Activated naive CD4-positive, alpha-beta T cell treated with anti-CD3 and anti-CD28 coated beads, Interleukin-2, amount 10 ng/mL, durations not matched to agents 7 days and 5 days (primary cell): ENCODE data around the gene MBOAT2.
"Not testable (repeated sequence)": the region's sequence is repeated elsewhere in the genome, so short reads cannot be mapped to it uniquely, and the experiment has no call there.

Experiments used
- CTCF ChIA-PET: fragments of 350-600 bp; sonication (Branson Sonifier 250); formaldehyde crosslinking; loops from one replicate; lab custom pipeline; 2021; ENCODE audit warnings: antibody characterized with exemption; lab: Charles Lee
- DNase-seq: peaks from one replicate; pipeline ENCODE4 v3.0.0-alpha.2; 2020
- H3K27ac Mint-ChIP-seq: one replicate; pipeline ENCODE4 v1.8.0; 2021; ENCODE audit warnings: mild to moderate bottlenecking, moderate library complexity, mixed read lengths
- H3K27me3 Mint-ChIP-seq: one replicate; pipeline ENCODE4 v1.8.0; 2021; ENCODE audit warnings: mild to moderate bottlenecking, mixed read lengths
- H3K36me3 Mint-ChIP-seq: one replicate; pipeline ENCODE4 v1.8.0; 2021; ENCODE audit warnings: mixed read lengths
- H3K4me1 Mint-ChIP-seq: one replicate; pipeline ENCODE4 v1.8.0; 2021; ENCODE audit warnings: mixed read lengths
- H3K4me3 Mint-ChIP-seq: one replicate; pipeline ENCODE4 v1.8.0; 2021; ENCODE audit warnings: mild to moderate bottlenecking, moderate library complexity, mixed read lengths
- H3K9me3 Mint-ChIP-seq: one replicate; pipeline ENCODE4 v1.8.0; 2021; ENCODE audit warnings: mixed read lengths

The MBOAT2 gene

DNA sequence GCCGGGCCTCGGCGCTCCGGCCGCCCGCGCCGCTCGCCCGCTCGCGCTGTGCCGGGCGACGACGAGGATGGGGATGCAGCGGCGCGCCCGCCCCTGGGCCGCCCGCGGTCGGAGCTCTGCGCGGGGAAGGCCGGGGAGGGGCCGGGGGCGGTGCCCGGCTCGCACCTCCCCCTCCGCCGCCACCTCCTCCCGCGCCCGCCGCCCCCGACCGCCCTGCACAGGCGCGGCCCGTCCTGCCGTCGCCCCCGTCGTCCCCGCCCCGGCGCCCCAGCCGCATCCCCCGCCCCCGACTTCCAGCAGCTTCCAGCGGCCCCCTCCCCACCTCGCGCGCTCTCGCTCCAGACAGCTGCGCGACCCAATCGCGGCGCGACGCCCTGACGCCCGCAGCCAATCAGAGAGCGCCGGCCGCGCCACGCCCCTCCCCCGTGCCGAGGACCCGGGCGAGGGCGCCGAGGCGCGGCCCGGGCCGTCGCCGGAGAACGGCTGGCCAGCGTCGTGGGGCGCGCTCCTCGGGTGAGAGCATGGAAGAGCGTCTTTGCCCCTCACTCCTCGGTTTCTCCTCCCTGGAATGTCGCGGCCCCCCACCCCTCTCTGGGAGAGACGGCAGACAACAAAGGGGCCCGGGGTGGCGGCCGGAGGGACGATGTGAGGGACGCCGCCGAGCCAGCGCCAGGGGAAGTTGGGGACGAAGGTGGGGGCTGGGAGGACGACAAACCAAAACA lies at the start of gene MBOAT2:
MBOAT2 (minus strand) TSS at position 69 of the 722 bp plus-strand sequence. CDS start 70 bp downstream, outside the sequence.
- Mint-ChIP-seq H3K27me3 (peaks cover 18% of the 10 kb centered on the region), H3K27ac (no peak within 1 kb of the TSS)
- CTCF ChIA-PET, result no interaction called here

DNA sequence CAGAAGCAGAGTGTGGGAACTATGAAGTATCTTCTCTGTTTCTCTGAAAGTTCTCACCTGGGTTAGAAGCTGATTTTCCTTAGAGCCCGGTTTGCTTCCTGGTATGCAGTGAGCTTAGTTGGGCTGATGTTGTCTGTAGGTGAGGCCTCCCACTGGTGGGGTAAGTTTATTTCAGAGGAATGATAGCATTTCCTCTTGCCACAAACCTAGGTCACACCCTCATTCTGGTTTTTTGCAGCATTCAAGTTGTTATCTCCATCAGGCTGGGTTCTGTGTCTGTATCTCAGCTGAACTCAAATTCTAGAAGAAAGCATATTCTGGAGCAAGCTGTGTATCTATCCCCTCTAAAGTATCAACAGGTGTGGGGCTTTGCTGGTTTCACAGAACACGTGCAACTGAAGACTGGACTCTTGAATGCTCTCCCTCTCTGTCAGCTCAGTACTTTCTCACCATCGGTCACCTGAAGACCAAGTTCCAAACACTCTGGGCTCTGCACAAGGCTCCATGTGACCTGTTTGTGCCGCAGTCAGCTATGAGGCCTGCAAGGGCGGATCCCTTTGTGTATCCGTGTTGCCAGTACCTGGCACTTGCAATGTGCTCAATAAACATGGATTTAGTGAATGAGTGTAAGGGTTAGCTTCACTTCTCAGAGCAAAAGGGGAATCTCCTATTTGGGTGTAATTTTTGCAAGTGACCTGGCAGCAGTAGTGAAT lies 49.5 kb upstream of the MBOAT2 start:
- CTCF ChIA-PET, result interaction anchor here (0.7 kb wide), 1 partner anchor 914 kb away, joined by 3 read pairs; no protein-coding TSS in a partner anchor
- DNase-seq, result no peak
- peaks cover 4% of the 10 kb centered on the region for H3K27me3 Mint-ChIP-seq
- H3K9me3 Mint-ChIP-seq, result peaks cover 4% of the 10 kb centered on the region
- no peak overlapping the region for H3K27ac Mint-ChIP-seq
- no peak overlapping the region for H3K4me3 Mint-ChIP-seq
- no peaks in the 10 kb centered on the region for H3K36me3 Mint-ChIP-seq
- peaks cover 7% of the 10 kb centered on the region for H3K4me1 Mint-ChIP-seq

More for the DNA sequence above, at the start of gene MBOAT2:
- no peaks in the 10 kb centered on the region for H3K9me3 Mint-ChIP-seq
- peak within 1 kb of the TSS; percentile 74 for H3K4me3 Mint-ChIP-seq
- H3K36me3 Mint-ChIP-seq, result no peaks in the 10 kb centered on the region
- peak; percentile 86 for DNase-seq
- H3K4me1 Mint-ChIP-seq, result peaks cover 20% of the 10 kb centered on the region

DNA sequence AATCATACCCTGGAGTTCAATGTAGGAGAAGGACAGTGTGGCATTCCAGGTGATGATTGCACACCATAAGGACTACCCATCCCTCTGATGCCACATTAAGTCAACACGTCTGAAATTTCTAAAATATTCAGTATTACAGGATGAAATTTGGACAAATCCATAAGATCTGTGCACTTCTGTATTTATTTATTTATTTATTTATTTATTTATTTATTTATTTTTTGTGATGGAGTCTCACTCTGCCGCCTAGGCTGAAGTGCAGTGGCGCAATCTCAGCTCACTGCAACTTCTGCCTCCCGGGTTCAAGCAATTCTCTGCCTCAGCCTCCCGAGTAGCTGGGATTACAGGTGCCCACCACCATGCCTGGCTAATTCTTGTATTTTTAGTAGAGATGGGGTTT lies 48.0 kb upstream of the MBOAT2 start:
- DNase-seq, H3K36me3 Mint-ChIP-seq, H3K4me3 Mint-ChIP-seq, H3K27ac Mint-ChIP-seq, CTCF ChIA-PET, H3K4me1 Mint-ChIP-seq, H3K27me3 Mint-ChIP-seq, H3K9me3 Mint-ChIP-seq: not testable (repeated sequence)

GRCh38 chr2:9050122-9050809 lies 46.8 kb upstream of the MBOAT2 start:
- H3K36me3 Mint-ChIP-seq, result no peaks in the 10 kb centered on the region
- H3K4me3 Mint-ChIP-seq, result no peak overlapping the region
- CTCF ChIA-PET, result no interaction called here
- H3K4me1 Mint-ChIP-seq, result peaks cover 2% of the 10 kb centered on the region
- H3K9me3 Mint-ChIP-seq, result no peaks in the 10 kb centered on the region
- peaks cover 4% of the 10 kb centered on the region for H3K27me3 Mint-ChIP-seq
- no peak overlapping the region for H3K27ac Mint-ChIP-seq
- no peak for DNase-seq

GRCh38 chr2:9045595-9045994 lies 42.1 kb upstream of the MBOAT2 start:
- Mint-ChIP-seq H3K27me3 (no peaks in the 10 kb centered on the region), H3K27ac (no peak overlapping the region), H3K36me3 (no peaks in the 10 kb centered on the region), H3K4me3 (no peak overlapping the region), H3K4me1 (no peaks in the 10 kb centered on the region), H3K9me3 (no peaks in the 10 kb centered on the region)
- CTCF ChIA-PET, result no interaction called here
- DNase-seq, result no peak

DNA sequence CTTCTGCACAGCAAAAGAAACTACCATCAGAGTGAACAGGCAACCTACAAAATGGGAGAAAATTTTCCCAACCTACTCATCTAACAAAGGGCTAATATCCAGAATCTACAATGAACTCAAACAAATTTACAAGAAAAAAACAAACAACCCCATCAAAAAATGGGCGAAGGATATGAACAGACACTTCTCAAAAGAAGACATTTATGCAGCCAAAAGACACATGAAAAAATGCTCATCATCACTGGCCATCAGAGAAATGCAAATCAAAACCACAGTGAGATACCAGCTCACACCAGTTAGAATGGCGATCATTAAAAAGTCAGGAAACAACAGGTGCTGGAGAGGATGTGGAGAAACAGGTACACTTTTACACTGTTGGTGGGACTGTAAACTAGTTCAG lies 40.0 kb upstream of the MBOAT2 start:
- not testable (repeated sequence) for H3K27me3 Mint-ChIP-seq, H3K9me3 Mint-ChIP-seq

DNA sequence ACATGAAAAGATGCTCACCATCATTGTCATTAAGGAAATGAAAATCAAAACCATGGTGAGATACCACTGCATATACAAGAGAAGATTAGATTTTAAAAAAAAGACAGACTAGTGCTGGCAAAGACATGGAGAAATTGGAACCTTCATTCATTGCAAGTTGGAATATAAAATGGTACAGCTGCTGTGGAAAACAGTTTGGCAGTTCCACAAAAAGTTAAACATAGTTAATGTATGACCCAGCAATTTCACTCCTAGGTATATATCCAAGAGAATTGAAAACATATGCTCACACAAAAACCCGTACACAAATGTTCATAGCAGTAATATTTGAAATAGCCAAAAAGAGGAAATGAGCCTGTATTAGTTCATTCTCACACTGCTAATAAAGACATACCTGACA lies 33.7 kb upstream of the MBOAT2 start:
- no peak for DNase-seq
- Mint-ChIP-seq H3K36me3 (no peaks in the 10 kb centered on the region), H3K27ac (no peak overlapping the region), H3K27me3 (peaks cover 13% of the 10 kb centered on the region), H3K4me1 (peaks cover 17% of the 10 kb centered on the region), H3K4me3 (no peak overlapping the region), H3K9me3 (peaks cover 5% of the 10 kb centered on the region)
- CTCF ChIA-PET, result no interaction called here

More for the DNA sequence above, 40.0 kb upstream of the MBOAT2 start:
- DNase-seq, H3K4me1 Mint-ChIP-seq, H3K4me3 Mint-ChIP-seq, H3K27ac Mint-ChIP-seq, H3K36me3 Mint-ChIP-seq, CTCF ChIA-PET: not testable (repeated sequence)

- peaks cover 5% of the 10 kb centered on the region for H3K9me3 Mint-ChIP-seq
- H3K27ac Mint-ChIP-seq, result no peak overlapping the region
- no peaks in the 10 kb centered on the region for H3K36me3 Mint-ChIP-seq
- CTCF ChIA-PET, result no interaction called here
- peak; percentile 24 for DNase-seq
- peaks cover 17% of the 10 kb centered on the region for H3K27me3 Mint-ChIP-seq
- no peak overlapping the region for H3K4me3 Mint-ChIP-seq
- peaks cover 17% of the 10 kb centered on the region for H3K4me1 Mint-ChIP-seq
These were observed 30.1 kb upstream of the MBOAT2 start for GRCh38 chr2:9033385-9034168.

- Mint-ChIP-seq H3K36me3 (no peaks in the 10 kb centered on the region), H3K9me3 (no peaks in the 10 kb centered on the region), H3K4me3 (no peak overlapping the region), H3K4me1 (peaks cover 17% of the 10 kb centered on the region), H3K27me3 (peaks cover 20% of the 10 kb centered on the region), H3K27ac (no peak overlapping the region)
- DNase-seq, result no peak
- CTCF ChIA-PET, result no interaction called here
These were observed 29.2 kb upstream of the MBOAT2 start for GRCh38 chr2:9032536-9033255.

DNA sequence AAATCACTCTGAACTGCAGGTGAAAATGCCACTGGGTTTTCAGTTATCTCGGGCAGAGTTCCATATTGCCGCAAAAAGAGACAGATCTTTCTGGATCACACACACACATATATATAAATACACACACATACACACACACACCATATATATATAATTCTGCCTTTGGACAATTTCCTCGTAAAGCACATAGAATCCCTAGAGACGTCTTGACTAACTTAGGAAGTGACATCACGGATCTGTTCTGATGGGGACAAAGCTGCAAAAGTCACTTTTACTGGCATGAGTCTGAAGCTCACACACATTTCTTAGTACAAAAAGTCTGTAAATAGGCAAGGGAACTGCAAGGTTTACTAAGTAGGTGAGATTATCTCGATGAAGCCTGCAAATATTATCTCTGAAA lies 28.6 kb upstream of the MBOAT2 start:
- H3K27me3 Mint-ChIP-seq, result peaks cover 20% of the 10 kb centered on the region
- H3K4me1 Mint-ChIP-seq, result peaks cover 17% of the 10 kb centered on the region
- H3K27ac Mint-ChIP-seq, result no peak overlapping the region
- CTCF ChIA-PET, result no interaction called here
- no peak for DNase-seq
- H3K9me3 Mint-ChIP-seq, result no peaks in the 10 kb centered on the region
- no peaks in the 10 kb centered on the region for H3K36me3 Mint-ChIP-seq
- no peak overlapping the region for H3K4me3 Mint-ChIP-seq

- no peaks in the 10 kb centered on the region for H3K9me3 Mint-ChIP-seq
- CTCF ChIA-PET, result no interaction called here
- no peak overlapping the region for H3K27ac Mint-ChIP-seq
- no peaks in the 10 kb centered on the region for H3K36me3 Mint-ChIP-seq
- H3K4me1 Mint-ChIP-seq, result peaks cover 17% of the 10 kb centered on the region
- no peak for DNase-seq
- no peak overlapping the region for H3K4me3 Mint-ChIP-seq
- H3K27me3 Mint-ChIP-seq, result peaks cover 24% of the 10 kb centered on the region
These were observed 27.8 kb upstream of the MBOAT2 start for GRCh38 chr2:9031246-9031645.

DNA sequence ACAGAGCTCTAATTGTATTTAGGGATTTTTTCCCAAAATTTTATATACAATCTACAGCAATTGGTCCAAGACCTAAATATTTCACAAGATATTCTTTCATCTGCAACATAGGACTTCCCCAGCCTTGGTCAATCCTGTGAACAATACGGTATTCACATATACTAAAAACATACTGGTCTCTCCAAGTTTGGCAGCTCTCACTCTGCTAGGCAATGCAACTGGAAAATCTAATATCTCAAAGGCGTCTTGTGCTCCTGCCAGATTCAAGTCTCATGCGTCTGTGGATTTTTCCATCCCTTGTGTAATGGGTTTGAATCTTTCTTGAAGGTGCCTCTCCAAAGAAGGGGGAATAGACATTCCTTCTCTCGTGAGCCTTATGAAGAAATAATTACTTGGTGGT lies 27.4 kb upstream of the MBOAT2 start:
- H3K4me3 Mint-ChIP-seq, result no peak overlapping the region
- H3K9me3 Mint-ChIP-seq, result no peaks in the 10 kb centered on the region
- H3K4me1 Mint-ChIP-seq, result peaks cover 17% of the 10 kb centered on the region
- CTCF ChIA-PET, result no interaction called here
- DNase-seq, result no peak
- H3K27ac Mint-ChIP-seq, result no peak overlapping the region
- H3K36me3 Mint-ChIP-seq, result no peaks in the 10 kb centered on the region
- peaks cover 28% of the 10 kb centered on the region for H3K27me3 Mint-ChIP-seq

DNA sequence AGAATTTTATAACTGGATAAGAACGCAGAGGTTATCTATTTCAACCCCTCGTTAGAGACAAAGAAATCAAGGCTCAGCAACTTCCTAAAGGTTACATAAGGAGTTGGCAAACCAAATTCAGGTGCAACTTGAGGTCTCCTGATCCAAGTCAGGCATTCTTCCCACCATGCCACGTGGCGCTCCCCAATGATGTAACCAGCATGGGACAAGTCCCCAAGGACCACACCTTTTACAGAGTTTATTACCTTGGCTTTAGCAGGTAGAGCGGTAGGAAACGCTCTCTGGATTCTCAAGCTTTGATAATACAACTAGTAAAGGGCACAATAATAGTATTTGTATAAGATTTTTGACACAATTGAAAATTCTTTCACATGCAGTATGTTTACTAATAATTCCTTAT lies 26.7 kb upstream of the MBOAT2 start:
- Mint-ChIP-seq H3K27ac (no peak overlapping the region), H3K27me3 (peaks cover 25% of the 10 kb centered on the region), H3K4me1 (peaks cover 17% of the 10 kb centered on the region)

More for the DNA sequence above, 26.7 kb upstream of the MBOAT2 start:
- CTCF ChIA-PET, result no interaction called here
- DNase-seq, result no peak
- no peaks in the 10 kb centered on the region for H3K9me3 Mint-ChIP-seq
- H3K36me3 Mint-ChIP-seq, result no peaks in the 10 kb centered on the region
- H3K4me3 Mint-ChIP-seq, result no peak overlapping the region
